CD4-positive, alpha-beta T cell treated with Interleukin-4 for 1 hour (primary cell): ENCODE measurements around the gene ORMDL3.
"Not testable (repeated sequence)": the region's sequence is repeated elsewhere in the genome, so short reads cannot be mapped to it uniquely, and the experiment has no call there.

Source experiments
- DNase-seq, 2 donors: peaks; one replicate each; pipeline ENCODE4 v3.0.0-alpha.2; 2020 to 2022

The ORMDL3 gene

DNA sequence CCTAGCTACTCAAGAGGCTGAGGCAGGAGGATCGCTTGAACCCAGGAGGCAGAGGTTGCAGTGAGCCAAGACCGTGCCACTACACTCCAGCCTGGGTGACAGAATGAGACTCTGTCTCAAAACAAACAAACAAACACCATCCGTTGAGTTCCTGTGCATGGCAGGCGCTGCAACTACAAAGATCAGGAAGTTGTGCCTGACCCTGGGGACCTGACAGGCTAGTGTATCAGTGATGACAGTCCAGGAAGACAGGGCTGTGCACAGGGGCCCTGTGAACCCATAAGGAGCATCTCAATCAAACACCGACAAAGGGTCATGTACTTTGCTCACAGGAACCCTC is 21.1 kb upstream of the ORMDL3 start:
- not testable (repeated sequence) for DNase-seq

DNA sequence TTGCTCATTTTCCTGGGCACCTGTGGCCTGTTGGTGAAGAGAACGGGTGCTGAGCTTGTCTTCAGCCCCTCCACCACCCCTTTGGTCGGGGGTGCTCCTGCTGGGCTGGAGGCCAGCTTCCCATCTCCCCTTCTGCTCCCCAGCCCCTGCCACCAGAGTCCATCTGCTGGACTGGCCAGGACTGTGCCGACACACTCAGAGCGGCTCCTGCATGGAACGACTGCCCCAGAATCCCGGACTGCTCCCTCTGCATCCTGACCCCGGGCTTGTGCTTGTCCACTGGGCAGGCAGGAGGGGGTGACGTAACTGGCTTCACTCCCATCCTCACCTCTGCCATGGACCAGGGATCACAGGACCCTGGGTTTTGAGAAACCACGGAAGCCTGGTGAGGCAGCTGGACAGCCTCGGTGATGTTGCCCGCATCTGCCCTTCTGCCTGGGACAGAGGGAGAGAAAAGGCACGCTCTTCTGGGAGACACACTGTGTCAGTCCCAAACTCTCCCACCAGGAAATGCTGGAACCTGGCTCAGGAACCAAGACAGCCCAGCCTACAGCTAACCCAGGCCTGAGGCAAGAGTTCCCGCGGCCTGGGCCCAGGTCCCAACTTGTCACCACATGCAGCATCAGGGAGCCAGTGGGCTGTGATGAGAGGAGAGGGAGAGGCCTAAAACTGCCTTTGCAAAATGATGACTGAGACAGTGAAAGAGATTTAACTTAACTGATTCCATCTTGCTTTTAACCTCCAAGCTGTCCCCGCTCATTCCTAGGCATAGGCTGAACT is 19.3 kb upstream of the ORMDL3 start:
- no peak for DNase-seq

GRCh38 chr17:39944393-39944711 is 17.0 kb upstream of the ORMDL3 start:
- DNase-seq = no peak

GRCh38 chr17:39943702-39944392 is 16.4 kb upstream of the ORMDL3 start:
- DNase-seq = no peak

DNA sequence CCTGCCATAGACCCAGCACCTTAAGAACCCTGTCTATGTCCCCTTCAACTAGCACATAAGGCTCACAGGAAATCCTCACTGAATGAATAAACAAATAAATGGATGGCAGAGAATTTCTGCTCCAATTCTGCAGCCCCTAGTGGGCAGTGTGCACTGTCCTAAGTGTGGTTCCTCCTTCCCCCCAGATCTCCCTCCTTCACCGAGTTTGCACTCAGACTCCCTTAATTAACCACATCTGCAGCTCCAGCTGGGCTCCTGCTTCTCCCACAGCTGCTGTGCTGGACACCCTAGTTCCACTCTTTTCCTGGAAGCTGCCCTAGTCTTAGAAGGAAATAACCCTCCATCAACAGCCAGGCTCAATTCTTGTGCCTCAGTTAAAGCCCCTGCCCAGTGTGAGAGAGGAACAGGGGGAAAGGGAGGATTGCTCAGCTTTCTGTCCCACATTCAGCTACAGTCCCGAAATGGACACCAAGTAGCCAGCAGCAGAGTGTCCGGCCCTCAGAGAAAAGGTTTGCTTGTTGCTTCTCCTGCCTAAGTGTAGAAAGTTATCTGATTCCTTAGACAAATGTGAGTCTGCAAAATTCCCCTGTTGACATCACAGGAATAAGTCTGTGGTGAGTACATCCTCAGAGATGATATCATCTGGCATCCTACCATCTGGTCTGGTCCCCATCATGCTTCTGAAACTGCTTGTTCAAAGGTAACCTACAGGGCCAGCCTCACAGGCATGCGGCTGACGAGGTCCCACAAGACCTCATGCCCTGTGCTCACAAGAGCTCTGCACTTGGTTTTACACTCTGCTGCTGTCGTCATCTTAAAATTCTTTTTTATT is 12.4 kb upstream of the ORMDL3 start:
- DNase-seq = peak in 1 of 2 donors; percentile 46

- DNase-seq = no peak
Measured at GRCh38 chr17:39939106-39939505, 11.7 kb upstream of the ORMDL3 start.

GRCh38 chr17:39938140-39938869 is 10.9 kb upstream of the ORMDL3 start:
- DNase-seq = no peak

DNA sequence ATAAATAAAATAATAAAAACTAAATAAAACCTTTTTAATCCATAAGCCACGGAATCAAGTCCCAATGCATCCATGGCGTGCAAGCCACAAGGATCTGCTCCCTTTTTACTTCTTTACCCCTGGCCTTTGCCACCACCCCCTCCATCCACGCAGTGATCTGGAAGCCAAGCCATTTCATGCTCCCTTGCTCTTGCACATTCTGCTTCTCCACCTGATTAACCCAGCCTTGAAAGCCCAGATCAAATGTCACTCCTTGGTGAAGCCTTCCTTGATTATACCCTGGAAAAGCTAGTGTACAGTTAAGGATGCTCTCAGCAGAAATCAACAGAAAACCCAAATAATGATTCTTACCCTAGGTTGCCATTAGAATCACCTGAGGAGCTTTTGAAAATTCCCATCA is 10.0 kb upstream of the ORMDL3 start:
- DNase-seq = no peak

DNA sequence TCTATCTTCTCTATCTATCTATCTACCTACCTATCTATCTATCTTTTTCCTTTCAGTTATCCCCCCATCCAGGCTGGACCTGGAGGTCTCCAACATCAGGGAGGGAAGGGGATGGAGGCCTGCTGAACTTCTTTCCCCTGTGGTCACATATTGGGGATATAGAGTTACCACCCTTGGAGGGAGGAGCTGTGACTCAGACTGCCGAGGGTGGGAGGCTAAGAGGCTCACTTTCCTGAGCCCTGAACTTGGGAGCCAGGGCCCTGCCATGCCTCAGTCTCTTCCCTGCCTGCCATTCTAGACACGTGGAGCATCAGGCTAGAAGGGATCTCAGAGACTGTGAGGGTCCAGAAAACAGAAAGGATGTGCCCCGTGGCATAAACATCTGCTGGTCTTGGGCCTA is 8.5 kb upstream of the ORMDL3 start:
- DNase-seq = no peak

GRCh38 chr17:39934324-39934723 is 6.9 kb upstream of the ORMDL3 start:
- DNase-seq = no peak

- DNase-seq = no peak
Measured at GRCh38 chr17:39933912-39934311, 6.5 kb upstream of the ORMDL3 start.

DNA sequence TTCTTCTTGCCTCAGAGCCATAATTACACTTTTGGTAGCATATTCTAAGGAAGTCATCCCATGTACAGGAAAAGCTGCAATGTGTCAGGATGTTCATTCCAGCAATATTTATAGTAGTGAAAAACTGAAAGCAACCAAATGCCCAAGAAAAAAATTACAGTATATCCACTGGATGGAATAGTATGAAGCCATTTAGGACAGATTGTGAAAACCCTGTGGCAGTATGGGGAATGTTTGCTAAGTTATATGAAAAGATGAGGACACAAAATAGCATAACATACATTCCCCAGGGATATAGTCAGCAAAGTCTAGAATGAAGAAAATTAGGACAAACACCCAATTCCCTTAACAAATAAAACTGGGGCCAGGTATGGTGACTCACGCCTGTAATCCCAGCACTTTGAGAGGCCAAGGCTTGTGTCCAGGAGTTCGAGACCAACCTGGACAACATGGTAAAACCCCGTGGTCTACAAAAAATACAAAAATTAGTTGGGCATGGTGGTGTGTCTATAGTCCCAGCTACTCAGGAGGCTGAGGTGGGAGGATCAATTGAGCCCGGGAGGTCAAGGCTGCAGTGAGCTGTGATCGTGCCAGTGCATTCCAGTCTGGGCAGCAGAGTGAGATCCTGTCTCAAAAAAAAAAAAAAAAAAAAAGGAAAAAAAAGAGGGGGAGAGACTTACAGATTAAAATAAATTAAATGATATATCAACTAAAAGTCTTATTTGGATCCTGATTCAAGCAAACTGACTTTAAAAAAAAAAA is 2.4 kb upstream of the ORMDL3 start:
- no peak for DNase-seq

GRCh38 chr17:39928858-39929645 is 1.7 kb upstream of the ORMDL3 start:
- DNase-seq = no peak

DNA sequence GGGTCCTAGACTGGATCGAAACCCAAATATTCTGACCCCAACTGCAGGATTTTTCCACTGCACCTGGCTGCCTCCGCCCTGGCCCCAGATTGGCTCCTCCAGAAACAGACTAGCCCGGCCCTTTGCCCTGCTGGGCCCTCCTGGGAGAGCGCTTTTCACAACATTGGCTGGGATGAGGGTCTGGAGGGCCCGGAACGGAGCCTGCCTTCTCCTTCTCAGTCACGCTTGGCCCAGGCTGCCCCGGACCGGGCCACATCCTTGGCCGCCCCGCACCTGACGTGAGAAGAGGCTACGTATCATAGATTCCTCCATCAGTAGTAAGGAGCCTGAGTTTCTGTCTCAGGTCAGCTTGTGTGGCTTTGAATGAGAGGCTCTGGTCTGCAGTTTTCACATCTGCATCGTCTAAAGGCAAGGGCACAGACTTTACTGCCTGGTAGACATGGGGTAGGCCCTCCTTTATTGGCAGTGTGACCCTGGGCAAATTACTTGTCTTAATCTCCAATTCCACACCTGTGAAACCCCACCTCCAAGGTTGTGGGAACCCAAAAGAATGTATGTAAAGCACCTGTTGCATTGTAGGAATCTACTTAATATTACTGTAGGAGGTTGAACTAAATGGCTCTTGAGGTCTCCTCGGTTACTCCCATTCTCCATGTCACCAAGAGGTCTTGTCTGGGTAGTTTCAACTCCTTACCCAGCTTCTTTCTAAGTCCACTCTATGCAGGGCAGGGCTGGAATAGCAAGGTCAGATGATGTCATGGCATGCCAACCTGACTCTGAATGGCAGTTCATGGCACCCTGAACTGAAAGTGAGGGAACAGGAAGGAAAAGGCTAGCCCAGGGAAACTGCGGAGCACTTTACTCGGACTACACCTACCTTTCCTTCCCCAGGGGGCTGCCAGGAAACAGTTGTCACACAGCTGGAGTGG is 792 bp upstream of the ORMDL3 start:
- DNase-seq = no peak

GRCh38 chr17:39926588-39927100 is 757 bp downstream of the ORMDL3 start:
- DNase-seq = peak; percentile 51 to 76

DNA sequence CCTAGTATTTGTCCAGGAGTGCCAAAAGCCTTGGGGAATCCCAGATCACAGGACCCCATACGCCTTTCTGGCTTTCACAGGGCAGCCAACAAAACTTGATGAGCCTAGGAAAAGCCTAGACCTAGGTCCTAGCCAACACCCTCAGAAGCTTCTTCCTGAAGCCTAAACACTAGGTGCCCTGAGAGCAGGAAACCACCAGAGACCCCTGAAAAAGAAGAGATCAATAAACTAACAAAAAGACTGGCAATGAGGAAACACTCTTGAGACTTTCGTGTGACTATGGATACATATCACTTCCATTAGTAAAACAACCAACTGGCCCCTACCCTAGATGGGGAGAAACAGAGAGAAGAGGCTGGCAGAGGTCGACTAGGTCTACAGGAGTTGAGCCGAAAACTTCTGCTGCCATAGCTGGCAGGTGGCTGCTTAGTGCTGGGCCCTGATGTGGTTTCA is 1.2 kb downstream of the ORMDL3 start:
- DNase-seq = no peak

DNA sequence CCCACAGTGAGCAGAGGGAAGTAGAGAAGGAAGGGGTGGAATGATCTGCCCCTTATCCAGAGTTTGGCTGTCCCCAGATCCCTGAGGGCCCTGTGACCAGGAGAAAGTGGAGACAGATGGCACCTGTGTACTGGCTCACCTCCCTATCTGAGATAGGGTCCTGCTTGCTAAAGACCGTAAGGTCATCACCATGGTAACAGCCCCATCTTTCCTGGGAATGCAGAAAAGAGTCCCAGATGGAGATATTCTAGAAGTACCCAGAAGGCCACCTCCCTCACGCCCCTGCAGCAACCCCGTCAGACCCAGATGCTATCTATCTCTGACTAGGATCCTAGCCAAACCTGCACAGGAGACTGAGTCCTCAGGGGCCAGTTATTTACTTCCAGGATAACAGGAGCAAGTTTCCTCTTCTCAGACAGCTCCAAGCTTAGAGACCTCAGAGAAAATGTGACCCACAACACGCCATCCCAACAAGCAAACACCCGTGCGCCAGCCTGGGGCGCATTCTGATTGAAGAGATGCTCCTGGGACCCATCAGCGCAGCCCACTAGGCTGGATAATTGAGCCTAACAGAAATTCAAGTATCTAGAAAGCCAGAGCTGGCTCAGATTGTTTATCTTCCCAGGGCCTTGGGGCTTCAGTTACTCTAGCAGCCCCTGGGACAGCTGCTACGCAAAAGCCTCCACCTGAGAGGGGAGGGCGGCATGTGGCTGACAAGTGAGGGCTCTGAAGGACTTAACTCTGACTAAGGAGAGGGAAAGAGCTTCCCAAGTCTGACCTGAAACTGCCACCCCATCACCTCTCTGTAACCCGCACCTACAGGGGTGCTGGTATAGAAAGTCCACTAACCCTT is 1.9 kb downstream of the ORMDL3 start:
- no peak for DNase-seq

- no peak for DNase-seq
Measured at GRCh38 chr17:39924691-39925055, 2.7 kb downstream of the ORMDL3 start.
